H9 (cell line): ENCODE measurements around the gene SSBP3. TPM values are rescaled to one million over a fixed set of nuclear protein-coding genes. Genes with fewer than 3 reads are reported as not detected.

Experiments used
- DNase-seq: peaks from one replicate; pipeline ENCODE4 v3.0.0-alpha.2; 2017
- H2AFZ ChIP-seq: one replicate; pipeline ENCODE4 v1.6.1; 2013; ENCODE audit warnings: mild to moderate bottlenecking, low read length, control low read depth, moderate library complexity
- H2AK5ac ChIP-seq: 2 replicates; pipeline ENCODE4 v1.6.1; 2013; ENCODE audit warnings: low read length, control low read depth, mixed read lengths; ENCODE audit not compliant: insufficient read length
- H2BK120ac ChIP-seq: one replicate; pipeline ENCODE4 v1.6.1; 2013; ENCODE audit warnings: low read depth, mild to moderate bottlenecking, low read length, control low read depth, inconsistent platforms; ENCODE audit not compliant: poor library complexity, severe bottlenecking
- H2BK12ac ChIP-seq: 2 replicates; pipeline ENCODE4 v1.6.1; 2013; ENCODE audit warnings: low read length, control low read depth, mixed read lengths, low read depth; ENCODE audit not compliant: insufficient read length
- H2BK15ac ChIP-seq: 2 replicates; pipeline ENCODE4 v1.6.1; 2013; ENCODE audit warnings: low read depth, low read length, control low read depth
- H2BK20ac ChIP-seq: one replicate; pipeline ENCODE4 v1.6.1; 2013; ENCODE audit warnings: low read depth, mild to moderate bottlenecking, low read length, control low read depth, inconsistent platforms; ENCODE audit not compliant: poor library complexity, severe bottlenecking
- H2BK5ac ChIP-seq: 2 replicates; pipeline ENCODE4 v1.6.1; 2013; ENCODE audit warnings: low read length, control low read depth, mixed read lengths; ENCODE audit not compliant: insufficient read length
- H3K14ac ChIP-seq: 2 replicates; pipeline ENCODE4 v1.6.1; 2013; ENCODE audit warnings: low read length, control low read depth; ENCODE audit not compliant: insufficient read depth
- H3K18ac ChIP-seq: 2 replicates; pipeline ENCODE4 v1.6.1; 2013; ENCODE audit warnings: low read depth, mild to moderate bottlenecking, mixed read lengths, low read length, control low read depth; ENCODE audit not compliant: insufficient read length
- H3K23ac ChIP-seq: 2 replicates; pipeline ENCODE4 v1.6.1; 2013; ENCODE audit warnings: low read length, control low read depth, mixed read lengths, low read depth; ENCODE audit not compliant: insufficient read length
- H3K23me2 ChIP-seq: 2 replicates; pipeline ENCODE4 v1.6.1; 2013; ENCODE audit warnings: low read depth, mild to moderate bottlenecking, mixed read lengths, low read length, control low read depth; ENCODE audit not compliant: insufficient read length, poor library complexity, severe bottlenecking
- H3K27ac ChIP-seq: 2 replicates; pipeline ENCODE4 v1.5.1; 2013; ENCODE audit warnings: low read length, control low read depth, mixed read lengths, low read depth; ENCODE audit not compliant: insufficient read length
- H3K27me3 ChIP-seq: 2 replicates; pipeline ENCODE4 v1.6.1; 2013; ENCODE audit warnings: low read length, control low read depth, inconsistent platforms; ENCODE audit not compliant: insufficient read depth
- H3K4ac ChIP-seq: 2 replicates; pipeline ENCODE4 v1.6.1; 2013; ENCODE audit warnings: low read depth, mild to moderate bottlenecking, control low read depth, inconsistent platforms, low read length, moderate library complexity
- H3K4me1 ChIP-seq: 2 replicates; pipeline ENCODE4 v1.6.1; 2013; ENCODE audit warnings: low read length, control low read depth, inconsistent platforms; ENCODE audit not compliant: insufficient read depth
- H3K4me2 ChIP-seq: 2 replicates; pipeline ENCODE4 v1.6.1; 2013; ENCODE audit warnings: low read length, control low read depth, mixed read lengths; ENCODE audit not compliant: insufficient read length, insufficient read depth
- H3K56ac ChIP-seq: 2 replicates; pipeline ENCODE4 v1.6.1; 2013; ENCODE audit warnings: low read depth, mild to moderate bottlenecking, mixed read lengths, low read length, control low read depth; ENCODE audit not compliant: insufficient read length
- H3K79me1 ChIP-seq: 2 replicates; pipeline ENCODE4 v1.6.1; 2013; ENCODE audit warnings: low read depth, mild to moderate bottlenecking, moderate library complexity, low read length, control low read depth, inconsistent platforms; ENCODE audit not compliant: insufficient read depth, poor library complexity, severe bottlenecking
- H3K79me2 ChIP-seq: 2 replicates; pipeline ENCODE4 v1.6.1; 2013; ENCODE audit warnings: low read length, control low read depth, inconsistent platforms; ENCODE audit not compliant: insufficient read depth
- H3K9ac ChIP-seq: 2 replicates; pipeline ENCODE4 v1.6.1; 2013; ENCODE audit warnings: low read length, control low read depth, mixed read lengths; ENCODE audit not compliant: insufficient read length; ENCODE audit errors: extremely low read depth
- H3K9me3 ChIP-seq: one replicate; pipeline ENCODE4 v1.6.1; 2013; ENCODE audit warnings: low read depth, low read length, inconsistent platforms; ENCODE audit not compliant: control insufficient read depth
- H3T11ph ChIP-seq: one replicate; pipeline ENCODE4 v1.6.1; 2013; ENCODE audit warnings: mild to moderate bottlenecking, low read length, control low read depth, inconsistent platforms
- H4K20me1 ChIP-seq: one replicate; pipeline ENCODE4 v1.6.1; 2013; ENCODE audit not compliant: control insufficient read depth, insufficient read length, insufficient read depth
- H4K5ac ChIP-seq: 2 replicates; pipeline ENCODE4 v1.6.1; 2013; ENCODE audit warnings: low read depth, mild to moderate bottlenecking, mixed read lengths, low read length, control low read depth; ENCODE audit not compliant: insufficient read length
- H4K8ac ChIP-seq: replicated peaks from 2 replicates; pipeline ENCODE4 v1.6.1; 2013; ENCODE audit warnings: low read length, control low read depth, mixed read lengths, low read depth; ENCODE audit not compliant: insufficient read length
- H4K91ac ChIP-seq: 2 replicates; pipeline ENCODE4 v1.6.1; 2013; ENCODE audit warnings: low read depth, mild to moderate bottlenecking, moderate library complexity, mixed read lengths, low read length, control low read depth; ENCODE audit not compliant: insufficient read length
- H3K27ac Mint-ChIP-seq, 3 experiments: 2 replicates in 2 of 3; 3 replicates in 1 of 3; pipeline ENCODE4 v1.8.0; 2020 to 2021; ENCODE audit warnings: mixed read lengths in 3 of 3, mild to moderate bottlenecking in 1 of 3, moderate library complexity in 1 of 3
- H3K27me3 Mint-ChIP-seq: 2 replicates; pipeline ENCODE4 v1.8.0; 2021; ENCODE audit warnings: low read depth, mild to moderate bottlenecking, moderate library complexity, mixed read lengths
- H3K36me3 Mint-ChIP-seq, 3 experiments: 2 replicates in 2 of 3; 3 replicates in 1 of 3; pipeline ENCODE4 v1.8.0; 2020 to 2021; ENCODE audit warnings: low read depth in 3 of 3, mixed read lengths in 3 of 3; ENCODE audit not compliant: insufficient read depth in 1 of 3
- H3K4me1 Mint-ChIP-seq, 2 experiments: 2 replicates each; pipeline ENCODE4 v1.8.0; 2020; ENCODE audit warnings: mixed read lengths in 2 of 2
- H3K4me3 Mint-ChIP-seq, 2 experiments: 2 replicates in 1 of 2; 3 replicates in 1 of 2; pipeline ENCODE4 v1.8.0; 2020 to 2021; ENCODE audit warnings: mild to moderate bottlenecking in 2 of 2, mixed read lengths in 2 of 2, moderate library complexity in 1 of 2
- H3K9me3 Mint-ChIP-seq, 2 experiments: 2 replicates in 1 of 2; 3 replicates in 1 of 2; pipeline ENCODE4 v1.8.0; 2020; ENCODE audit warnings: mild to moderate bottlenecking in 2 of 2, mixed read lengths in 2 of 2, moderate library complexity in 1 of 2
- WGBS: extraction: QIAGEN DNeasy Blood & Tissue Kit; methylation state at CpG from one replicate; pipeline ENCODE4 v1.1.7; 2013; ENCODE audit warnings: missing lambda C conversion rate, low lambda C conversion rate, mixed read lengths; ENCODE audit not compliant: insufficient read length; ENCODE audit errors: extremely low coverage; 5-methylcytosine and 5-hydroxymethylcytosine counted together
- total RNA-seq: library from RNA; stranded (reverse); gene quantifications from 2 replicates; pipeline ENCODE4 v1.2.1, GENCODE V29; 2021
- TF ChIP-seq, protein P1 (sequence below): fragments of 200-600 bp; sonication (generic); conservative IDR thresholded peaks from 3 replicates; pipeline ENCODE4 v1.8.0; 2021; ENCODE audit warnings: antibody characterized with exemption, mild to moderate bottlenecking

The SSBP3 gene
- total RNA-seq, 1 experiment from 2014 or later, result 126 TPM

DNA sequence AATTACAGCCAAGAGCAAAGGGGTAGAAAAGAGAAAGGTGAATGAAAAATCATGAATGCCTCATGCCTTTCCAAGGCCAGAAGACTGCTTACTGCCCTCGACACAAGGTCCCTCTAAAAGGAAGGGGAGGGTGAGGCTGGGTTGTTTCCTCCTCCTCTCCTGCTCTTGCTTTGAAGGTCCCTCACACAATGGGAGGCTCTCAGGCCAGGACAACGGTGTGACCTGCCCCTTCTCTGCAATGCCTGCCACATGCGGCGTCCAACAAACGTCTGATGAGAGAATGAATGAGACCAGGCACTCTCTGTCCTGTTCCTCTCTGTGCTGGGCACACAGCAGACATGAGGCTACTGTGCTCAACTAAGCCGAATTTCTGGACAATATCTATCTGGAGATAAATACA lies 51.3 kb downstream of the SSBP3 start:
- peaks cover 8 to 30% (median 23%) of the 10 kb centered on the region in 3 experiments; a peak in 6 of 7 replicates for H3K36me3 Mint-ChIP-seq
- no peak overlapping the region for H4K5ac ChIP-seq
- H4K8ac ChIP-seq, result no peak overlapping the region
- H3K23ac ChIP-seq, result no peak overlapping the region
- no peak overlapping the region for H2BK12ac ChIP-seq
- no peaks in the 10 kb centered on the region for H4K20me1 ChIP-seq
- H3K56ac ChIP-seq, result no peak overlapping the region
- H3K27me3 ChIP-seq, result no peaks in the 10 kb centered on the region
- whole genome bisulfite sequencing, result no CpG with 5 or more reads among the region's 6 CpGs
- H3K79me1 ChIP-seq, result peaks cover 12% of the 10 kb centered on the region
- DNase-seq, result no peak
- H3K14ac ChIP-seq, result peak overlapping the region; percentile 18; the same call in 1 of the 2 replicates
- no peak overlapping the region for H2AK5ac ChIP-seq
- H3K27me3 Mint-ChIP-seq, result no peaks in the 10 kb centered on the region
- H3K79me2 ChIP-seq, result peaks cover 26% of the 10 kb centered on the region; the same call in 1 of the 2 replicates
- TF ChIP-seq, protein P1, sequence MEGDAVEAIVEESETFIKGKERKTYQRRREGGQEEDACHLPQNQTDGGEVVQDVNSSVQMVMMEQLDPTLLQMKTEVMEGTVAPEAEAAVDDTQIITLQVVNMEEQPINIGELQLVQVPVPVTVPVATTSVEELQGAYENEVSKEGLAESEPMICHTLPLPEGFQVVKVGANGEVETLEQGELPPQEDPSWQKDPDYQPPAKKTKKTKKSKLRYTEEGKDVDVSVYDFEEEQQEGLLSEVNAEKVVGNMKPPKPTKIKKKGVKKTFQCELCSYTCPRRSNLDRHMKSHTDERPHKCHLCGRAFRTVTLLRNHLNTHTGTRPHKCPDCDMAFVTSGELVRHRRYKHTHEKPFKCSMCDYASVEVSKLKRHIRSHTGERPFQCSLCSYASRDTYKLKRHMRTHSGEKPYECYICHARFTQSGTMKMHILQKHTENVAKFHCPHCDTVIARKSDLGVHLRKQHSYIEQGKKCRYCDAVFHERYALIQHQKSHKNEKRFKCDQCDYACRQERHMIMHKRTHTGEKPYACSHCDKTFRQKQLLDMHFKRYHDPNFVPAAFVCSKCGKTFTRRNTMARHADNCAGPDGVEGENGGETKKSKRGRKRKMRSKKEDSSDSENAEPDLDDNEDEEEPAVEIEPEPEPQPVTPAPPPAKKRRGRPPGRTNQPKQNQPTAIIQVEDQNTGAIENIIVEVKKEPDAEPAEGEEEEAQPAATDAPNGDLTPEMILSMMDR, result no peak
- H3K4ac ChIP-seq, result no peak overlapping the region
- no peak overlapping the region for H2BK5ac ChIP-seq
- H3K23me2 ChIP-seq, result no peaks in the 10 kb centered on the region
- no peak overlapping the region for H3K27ac ChIP-seq
- H3K4me3 Mint-ChIP-seq, result peak overlapping the region in 1 of 2 experiments; percentile 49; a peak in 2 of 5 replicates
- H2BK20ac ChIP-seq, result no peak overlapping the region
- peaks cover 16% of the 10 kb centered on the region; the same call in 1 of the 2 replicates for H3K4me1 ChIP-seq
- no peak overlapping the region for H3K4me2 ChIP-seq
- no peaks in the 10 kb centered on the region for H3K9me3 ChIP-seq
- no peak overlapping the region for H4K91ac ChIP-seq
- no peak overlapping the region for H3K9ac ChIP-seq
- no peak overlapping the region for H3K18ac ChIP-seq
- H2AFZ ChIP-seq, result no peak overlapping the region
- peak overlapping the region in 2 of 3 experiments; percentile 64 to 88; a peak in 4 of 7 replicates for H3K27ac Mint-ChIP-seq
- H2BK120ac ChIP-seq, result no peak overlapping the region
- no peak overlapping the region for H3T11ph ChIP-seq
- H2BK15ac ChIP-seq, result no peak overlapping the region
- peaks cover 87 to 94% of the 10 kb centered on the region in 2 experiments for H3K4me1 Mint-ChIP-seq
- no peaks in the 10 kb centered on the region for H3K9me3 Mint-ChIP-seq
